HepG2 (cell line): ENCODE data around the gene NSMCE1. TPM values are rescaled to one million over a fixed set of nuclear protein-coding genes. Genes with fewer than 3 reads are reported as not detected.
A peak's percentile ranks its signal among the peaks of the same experiment; 100 is the strongest.

Source experiments
- BCLAF1 ChIP-seq: fragments of 450-650 bp; IDR thresholded peaks from 2 replicates; pipeline ENCODE4 v1.6.1; 2017; ENCODE audit warnings: mild to moderate bottlenecking
- CBX1 ChIP-seq: IDR thresholded peaks from one replicate; pipeline ENCODE4 v1.6.1; 2016; ENCODE audit warnings: antibody characterized with exemption, low read depth
- CREM ChIP-seq, 2 experiments: sonication (generic) in 1 of 2; formaldehyde crosslinking in 1 of 2; IDR thresholded peaks; 2 replicates each; pipeline versions ENCODE4 v1.4.0 to v1.6.1; 2016 to 2020; ENCODE audit warnings: antibody characterized with exemption in 1 of 2, mild to moderate bottlenecking in 1 of 2, missing genetic modification reagents in 1 of 2
- HCFC1 ChIP-seq: fragments of 150-350 bp; IDR thresholded peaks from 2 replicates; pipeline ENCODE4 v1.6.1; 2014; ENCODE audit warnings: low read depth, low read length
- KAT2B ChIP-seq: fragments of 150-350 bp; IDR thresholded peaks from 2 replicates; pipeline ENCODE4 v1.6.1; 2014; ENCODE audit warnings: low read depth, low read length, borderline replicate concordance
- KDM6A ChIP-seq: IDR thresholded peaks from 2 replicates; pipeline ENCODE4 v1.6.1; 2016; ENCODE audit warnings: low read depth
- KLF12 ChIP-seq: sonication (generic); formaldehyde crosslinking; IDR thresholded peaks from 2 replicates; pipeline ENCODE4 v1.4.0; 2020; ENCODE audit warnings: missing genetic modification reagents, borderline replicate concordance
- MED8 ChIP-seq: sonication (generic); formaldehyde crosslinking; IDR thresholded peaks from 2 replicates; pipeline ENCODE4 v1.8.1; 2023; ENCODE audit warnings: mild to moderate bottlenecking, missing genetic modification reagents; ENCODE audit not compliant: insufficient replicate concordance
- REPIN1 ChIP-seq: sonication (generic); formaldehyde crosslinking; IDR thresholded peaks from 2 replicates; pipeline ENCODE4 v1.8.0; 2022; ENCODE audit warnings: missing genetic modification reagents, low read depth, mild to moderate bottlenecking, borderline replicate concordance
- TSC22D2 ChIP-seq: sonication (generic); formaldehyde crosslinking; IDR thresholded peaks from 2 replicates; pipeline ENCODE4 v1.5.1; 2020; ENCODE audit warnings: missing genetic modification reagents, mild to moderate bottlenecking, borderline replicate concordance
- YEATS2 ChIP-seq: sonication (generic); formaldehyde crosslinking; IDR thresholded peaks from 2 replicates; pipeline ENCODE4 v1.4.0; 2020; ENCODE audit warnings: missing genetic modification reagents, borderline replicate concordance
- ZBTB21 ChIP-seq: sonication (generic); formaldehyde crosslinking; IDR thresholded peaks from 2 replicates; pipeline ENCODE4 v1.4.0; 2020; ENCODE audit warnings: missing genetic modification reagents
- ZMYM3 ChIP-seq: sonication (generic); formaldehyde crosslinking; IDR thresholded peaks from 2 replicates; pipeline ENCODE4 v1.5.1; 2020; ENCODE audit warnings: mild to moderate bottlenecking, missing genetic modification reagents
- ZNF451 ChIP-seq: sonication (generic); formaldehyde crosslinking; IDR thresholded peaks from 2 replicates; pipeline ENCODE4 v1.5.0; 2020; ENCODE audit warnings: mild to moderate bottlenecking, missing genetic modification reagents
- ZNF780A ChIP-seq: sonication (generic); formaldehyde crosslinking; IDR thresholded peaks from 2 replicates; pipeline ENCODE4 v1.8.0; 2022; ENCODE audit warnings: mild to moderate bottlenecking, missing genetic modification reagents, moderate library complexity
- ZSCAN20 ChIP-seq: sonication (generic); formaldehyde crosslinking; IDR thresholded peaks from 2 replicates; pipeline ENCODE4 v1.4.0; 2020; ENCODE audit warnings: missing genetic modification reagents, mild to moderate bottlenecking, borderline replicate concordance
- polyA plus RNA-seq, 8 experiments: library from polyadenylated mRNA; depleted of rRNA in 3 of 8; stranded (reverse) in 7 of 8; unstranded in 1 of 8; fragments of >200 nt; fragmentation: Illumina TruSeq in 4 of 8; extraction: Trizol in 4 of 8; gene quantifications; 2 replicates each; pipeline versions ENCODE4 v1.2.1 to v1.2.3, GENCODE V29; 2011 to 2016; ENCODE audit warnings: low read depth in 4 of 8, missing spikeins in 1 of 8, mixed read lengths in 1 of 8; ENCODE audit not compliant: insufficient read depth in 1 of 8
- total RNA-seq, 5 experiments: library from RNA; depleted of rRNA; stranded (reverse); fragments of >200 nt; fragmentation: Illumina TruSeq; extraction: Trizol; gene quantifications; 2 replicates each; pipeline ENCODE4 v1.2.3, GENCODE V29; 2016; ENCODE audit warnings: low read depth in 1 of 5
- TF ChIP-seq, protein P1 (sequence below): sonication (generic); formaldehyde crosslinking; conservative IDR thresholded peaks from 2 replicates; pipeline ENCODE4 v1.4.0; 2020; ENCODE audit warnings: missing genetic modification reagents
- TF ChIP-seq, protein P2 (sequence below): sonication (generic); formaldehyde crosslinking; IDR thresholded peaks from 2 replicates; pipeline ENCODE4 v1.9.0; 2021; ENCODE audit warnings: missing genetic modification reagents, borderline replicate concordance
- TF ChIP-seq, protein P3 (sequence below): sonication (generic); formaldehyde crosslinking; IDR thresholded peaks from 2 replicates; pipeline ENCODE4 v1.8.1; 2022; ENCODE audit warnings: mild to moderate bottlenecking, missing genetic modification reagents

NSMCE1 gene
- total and polyA plus RNA-seq, 2 of the 13 experiments (the other 11 are each of a cell fraction or from before 2014, with no cell fraction given) = 42.7 to 52.9 TPM

GRCh38 chr16:27313422-27314160 lies 45.0 kb upstream of the NSMCE1 start, which contains the start of gene IL4R (continued):
- peak; percentile 61; the same call in 1 of the 2 replicates for TF ChIP-seq REPIN1 (CRISPR knock-in tag)
- TF ChIP-seq, protein P1, sequence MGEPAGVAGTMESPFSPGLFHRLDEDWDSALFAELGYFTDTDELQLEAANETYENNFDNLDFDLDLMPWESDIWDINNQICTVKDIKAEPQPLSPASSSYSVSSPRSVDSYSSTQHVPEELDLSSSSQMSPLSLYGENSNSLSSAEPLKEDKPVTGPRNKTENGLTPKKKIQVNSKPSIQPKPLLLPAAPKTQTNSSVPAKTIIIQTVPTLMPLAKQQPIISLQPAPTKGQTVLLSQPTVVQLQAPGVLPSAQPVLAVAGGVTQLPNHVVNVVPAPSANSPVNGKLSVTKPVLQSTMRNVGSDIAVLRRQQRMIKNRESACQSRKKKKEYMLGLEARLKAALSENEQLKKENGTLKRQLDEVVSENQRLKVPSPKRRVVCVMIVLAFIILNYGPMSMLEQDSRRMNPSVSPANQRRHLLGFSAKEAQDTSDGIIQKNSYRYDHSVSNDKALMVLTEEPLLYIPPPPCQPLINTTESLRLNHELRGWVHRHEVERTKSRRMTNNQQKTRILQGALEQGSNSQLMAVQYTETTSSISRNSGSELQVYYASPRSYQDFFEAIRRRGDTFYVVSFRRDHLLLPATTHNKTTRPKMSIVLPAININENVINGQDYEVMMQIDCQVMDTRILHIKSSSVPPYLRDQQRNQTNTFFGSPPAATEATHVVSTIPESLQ (CRISPR knock-in tag) = no peak
- no peak for TF ChIP-seq HCFC1
- TF ChIP-seq, protein P2, sequence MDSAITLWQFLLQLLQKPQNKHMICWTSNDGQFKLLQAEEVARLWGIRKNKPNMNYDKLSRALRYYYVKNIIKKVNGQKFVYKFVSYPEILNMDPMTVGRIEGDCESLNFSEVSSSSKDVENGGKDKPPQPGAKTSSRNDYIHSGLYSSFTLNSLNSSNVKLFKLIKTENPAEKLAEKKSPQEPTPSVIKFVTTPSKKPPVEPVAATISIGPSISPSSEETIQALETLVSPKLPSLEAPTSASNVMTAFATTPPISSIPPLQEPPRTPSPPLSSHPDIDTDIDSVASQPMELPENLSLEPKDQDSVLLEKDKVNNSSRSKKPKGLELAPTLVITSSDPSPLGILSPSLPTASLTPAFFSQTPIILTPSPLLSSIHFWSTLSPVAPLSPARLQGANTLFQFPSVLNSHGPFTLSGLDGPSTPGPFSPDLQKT (CRISPR knock-in tag) = no peak
- peak; percentile 31; the same call in 1 of the 2 replicates for TF ChIP-seq CREM (IDR thresholded peaks at IDR 0.05)
- TF ChIP-seq CREM (CRISPR knock-in tag; IDR thresholded peaks at IDR 0.05) = no peak
- peak; percentile 54 for TF ChIP-seq CBX1
- TF ChIP-seq ZNF780A (CRISPR knock-in tag) = no peak
- peak; percentile 42; the same call in 1 of the 2 replicates for TF ChIP-seq KLF12 (CRISPR knock-in tag)
- TF ChIP-seq KDM6A (CRISPR knock-in tag) = peak; percentile 52; the same call in 1 of the 2 replicates
- no peak for TF ChIP-seq BCLAF1
- TF ChIP-seq ZSCAN20 (CRISPR knock-in tag) = no peak; the same call in 1 of the 2 replicates
- no peak for TF ChIP-seq KAT2B
- TF ChIP-seq YEATS2 (CRISPR knock-in tag) = peak; percentile 75; the same call in 1 of the 2 replicates
- TF ChIP-seq, protein P3, sequence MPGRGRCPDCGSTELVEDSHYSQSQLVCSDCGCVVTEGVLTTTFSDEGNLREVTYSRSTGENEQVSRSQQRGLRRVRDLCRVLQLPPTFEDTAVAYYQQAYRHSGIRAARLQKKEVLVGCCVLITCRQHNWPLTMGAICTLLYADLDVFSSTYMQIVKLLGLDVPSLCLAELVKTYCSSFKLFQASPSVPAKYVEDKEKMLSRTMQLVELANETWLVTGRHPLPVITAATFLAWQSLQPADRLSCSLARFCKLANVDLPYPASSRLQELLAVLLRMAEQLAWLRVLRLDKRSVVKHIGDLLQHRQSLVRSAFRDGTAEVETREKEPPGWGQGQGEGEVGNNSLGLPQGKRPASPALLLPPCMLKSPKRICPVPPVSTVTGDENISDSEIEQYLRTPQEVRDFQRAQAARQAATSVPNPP (CRISPR knock-in tag) = no peak; the same call in 1 of the 2 replicates
- no peak; the same call in 1 of the 2 replicates for TF ChIP-seq ZNF451 (CRISPR knock-in tag)
- peak; percentile 65; the same call in 1 of the 2 replicates for TF ChIP-seq ZBTB21 (CRISPR knock-in tag)
- TF ChIP-seq MED8 (CRISPR knock-in tag) = peak; percentile 59
- TF ChIP-seq TSC22D2 = 0 out of 2 replicates have a peak, but pooled peaks have one; percentile 41
- peak; percentile 92; the same call in 1 of the 2 replicates for TF ChIP-seq ZMYM3 (CRISPR knock-in tag)
